Vagina (tissue), 2 donors: ENCODE results near the gene SDHAF2. TPM values are rescaled to one million over a fixed set of nuclear protein-coding genes. Genes with fewer than 3 reads are reported as not detected.

Experiments used
- DNase-seq, 2 donors: peaks; one replicate each; pipeline ENCODE4 v3.0.0-alpha.2; 2017; ENCODE audit errors: extremely low spot score in 2 of 2
- H3K27ac ChIP-seq: fragments of 200-600 bp; sonication (generic); one replicate; pipeline ENCODE4 v1.5.1; 2019
- H3K27me3 ChIP-seq: fragments of 200-600 bp; sonication (generic); one replicate; pipeline ENCODE4 v1.5.1; 2019
- H3K36me3 ChIP-seq, 2 donors: fragments of 200-600 bp; sonication (generic); one replicate each; pipeline ENCODE4 v1.5.1; 2017 to 2019
- H3K4me1 ChIP-seq: fragments of 200-600 bp; sonication (generic); one replicate; pipeline ENCODE4 v1.5.1; 2019
- H3K4me3 ChIP-seq, 2 donors: fragments of 200-600 bp; sonication (generic); 1 replicate in 1 of 2; 2 replicates in 1 of 2; pipeline ENCODE4 v1.5.1; 2016 to 2019
- H3K9me3 ChIP-seq: fragments of 200-600 bp; sonication (generic); one replicate; pipeline ENCODE4 v1.5.1; 2019
- CTCF ChIP-seq, 3 experiments: fragments of 450-650 bp in 2 of 3; fragments of 200-600 bp in 1 of 3; sonication (generic) in 1 of 3; IDR thresholded peaks; one replicate each; pipeline ENCODE4 v1.5.1; 2017 to 2019; ENCODE audit warnings: antibody characterized with exemption in 3 of 3, mild to moderate bottlenecking in 2 of 3, moderate library complexity in 2 of 3
- POLR2A ChIP-seq, 2 donors: fragments of 450-650 bp; IDR thresholded peaks; one replicate each; pipeline ENCODE4 v1.6.1; 2017; ENCODE audit warnings: antibody characterized with exemption in 2 of 2, mild to moderate bottlenecking in 2 of 2, moderate library complexity in 2 of 2
- POLR2AphosphoS5 ChIP-seq, 2 donors: sonication (generic); formaldehyde crosslinking; IDR thresholded peaks; one replicate each; pipeline ENCODE4 v1.9.0; 2017; ENCODE audit warnings: antibody characterized with exemption in 2 of 2, mild to moderate bottlenecking in 2 of 2, low read depth in 1 of 2; ENCODE audit not compliant: insufficient read depth in 1 of 2
- intact Hi-C: fragments of 100-400 bp; cut with DNase I; formaldehyde crosslinking; loops from one replicate; pipeline ENCODE4 v1.15.1; 2023
- total RNA-seq: library from RNA; depleted of rRNA; stranded (reverse); fragments of >200 nt; gene quantifications from one replicate; pipeline ENCODE4 v1.2.3, GENCODE V29; 2016

The SDHAF2 gene
- total RNA-seq, 1 donor from 2014 or later, result 24.3 TPM

DNA sequence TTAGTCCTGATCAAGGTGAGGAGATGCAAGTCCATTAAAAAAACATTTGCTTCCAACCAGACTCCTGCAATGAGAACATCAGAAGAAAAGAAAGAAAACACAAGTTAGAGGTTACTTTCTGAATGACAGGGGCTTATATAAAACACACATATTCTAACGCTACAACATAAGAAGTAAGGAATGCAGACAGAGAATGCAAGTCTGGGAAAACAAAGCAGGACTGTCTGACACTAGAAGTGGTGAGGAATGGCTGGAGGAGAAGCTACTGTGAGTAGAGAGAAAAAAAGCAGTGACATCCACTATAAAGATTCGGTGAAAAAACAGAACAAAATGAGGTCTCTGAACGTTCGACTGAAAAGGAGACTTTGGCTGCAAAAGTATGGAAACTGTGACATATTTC lies 25.3 kb upstream of the SDHAF2 start:
- DNase-seq, result no peak
- intact Hi-C loops, result no loop called here
- no peaks in the 10 kb centered on the region for H3K27me3 ChIP-seq
- TF ChIP-seq CTCF (IDR thresholded peaks at IDR 0.05) (no peak), POLR2A (IDR thresholded peaks at IDR 0.05) (no peak), POLR2AphosphoS5 (IDR thresholded peaks at IDR 0.05; ENCODE audit: insufficient read depth in 1 of 2, low read depth in 1 of 2) (no peak)
- H3K36me3 ChIP-seq, result peaks cover 0 to 75% of the 10 kb centered on the region in 2 donors
- no peaks in the 10 kb centered on the region for H3K4me1 ChIP-seq
- H3K9me3 ChIP-seq, result no peaks in the 10 kb centered on the region
- H3K27ac ChIP-seq, result no peak overlapping the region
- H3K4me3 ChIP-seq, result no peak overlapping the region

DNA sequence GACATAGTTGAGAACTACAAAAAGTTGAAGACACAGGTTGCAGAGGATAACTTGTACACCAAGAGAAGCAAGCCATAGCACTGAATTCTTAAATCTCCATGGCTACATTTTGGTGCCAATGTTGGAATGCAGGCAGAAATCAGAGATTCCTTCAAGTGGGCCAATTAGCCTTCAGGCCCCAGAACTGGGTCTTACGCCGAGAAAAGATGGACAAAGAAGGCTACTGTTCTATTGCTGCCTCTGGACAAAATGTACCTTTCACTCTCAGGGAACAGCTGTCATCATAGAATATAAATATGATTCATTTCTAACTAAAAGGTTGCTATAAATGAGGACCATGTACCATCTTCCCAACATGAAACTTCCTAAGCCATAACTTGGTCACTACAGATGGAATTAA lies 23.9 kb upstream of the SDHAF2 start:
- DNase-seq, result no peak
- H3K4me1 ChIP-seq, result no peaks in the 10 kb centered on the region
- intact Hi-C loops, result no loop called here
- TF ChIP-seq POLR2A (IDR thresholded peaks at IDR 0.05), result no peak
- TF ChIP-seq CTCF (IDR thresholded peaks at IDR 0.05), result no peak
- no peak for TF ChIP-seq POLR2AphosphoS5 (IDR thresholded peaks at IDR 0.05; ENCODE audit: insufficient read depth in 1 of 2, low read depth in 1 of 2)
- no peak overlapping the region for H3K27ac ChIP-seq
- H3K4me3 ChIP-seq, result no peak overlapping the region
- peaks cover 0 to 88% of the 10 kb centered on the region in 2 donors for H3K36me3 ChIP-seq
- H3K27me3 ChIP-seq, result no peaks in the 10 kb centered on the region
- no peaks in the 10 kb centered on the region for H3K9me3 ChIP-seq

DNA sequence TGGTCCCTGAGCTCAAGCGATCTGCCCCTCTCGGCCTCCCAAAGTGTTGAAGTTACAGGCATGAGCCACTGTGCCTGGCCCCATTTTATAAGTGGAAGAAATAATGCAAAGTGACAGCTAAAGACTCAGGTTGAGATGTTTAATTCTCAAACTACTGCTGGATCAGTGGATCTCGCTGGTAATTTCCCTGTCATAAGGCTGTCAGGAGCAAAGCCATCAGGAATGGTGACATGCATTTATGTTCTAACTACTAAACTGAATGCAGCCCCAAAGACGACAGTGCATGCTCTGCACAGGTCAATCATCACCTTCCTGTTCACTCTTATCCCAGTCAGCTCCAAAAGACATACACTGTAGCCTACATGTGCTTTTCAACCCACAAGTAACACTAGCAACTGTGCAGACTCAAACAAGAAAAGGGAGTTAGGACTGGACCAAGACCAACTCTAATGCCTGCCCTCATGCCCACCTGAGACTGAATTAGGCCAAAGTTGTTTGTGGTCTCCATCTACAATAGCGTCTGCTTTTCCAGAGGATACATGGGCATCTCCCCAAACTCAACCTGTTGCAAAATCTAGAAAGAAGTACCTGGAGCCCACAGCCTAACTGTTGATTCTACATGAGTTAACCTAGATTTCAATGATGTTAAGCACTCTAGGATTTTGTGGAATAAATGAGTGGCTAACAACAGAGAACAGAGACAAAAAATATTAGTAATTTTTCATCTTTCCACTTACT lies 22.8 kb upstream of the SDHAF2 start:
- Histone ChIP-seq H3K4me3 (no peak overlapping the region), H3K27ac (no peak overlapping the region), H3K9me3 (no peaks in the 10 kb centered on the region), H3K27me3 (no peaks in the 10 kb centered on the region), H3K36me3 (peaks cover 0 to 99% of the 10 kb centered on the region in 2 donors), H3K4me1 (no peaks in the 10 kb centered on the region)
- intact Hi-C loops, result no loop called here
- no peak for TF ChIP-seq CTCF (IDR thresholded peaks at IDR 0.05)
- TF ChIP-seq POLR2AphosphoS5 (IDR thresholded peaks at IDR 0.05; ENCODE audit: insufficient read depth in 1 of 2, low read depth in 1 of 2), result no peak
- TF ChIP-seq POLR2A (IDR thresholded peaks at IDR 0.05), result no peak
- no peak for DNase-seq

GRCh38 chr11:61411589-61411988 lies 18.3 kb upstream of the SDHAF2 start:
- Histone ChIP-seq H3K4me1 (no peaks in the 10 kb centered on the region), H3K36me3 (peaks cover 4 to 100% of the 10 kb centered on the region in 2 donors), H3K27ac (no peak overlapping the region), H3K4me3 (no peak overlapping the region), H3K27me3 (no peaks in the 10 kb centered on the region), H3K9me3 (no peaks in the 10 kb centered on the region)
- TF ChIP-seq POLR2AphosphoS5 (IDR thresholded peaks at IDR 0.05; ENCODE audit: insufficient read depth in 1 of 2, low read depth in 1 of 2) (no peak), CTCF (IDR thresholded peaks at IDR 0.05) (no peak), POLR2A (IDR thresholded peaks at IDR 0.05) (no peak)
- no peak for DNase-seq
- intact Hi-C loops, result no loop called here

DNA sequence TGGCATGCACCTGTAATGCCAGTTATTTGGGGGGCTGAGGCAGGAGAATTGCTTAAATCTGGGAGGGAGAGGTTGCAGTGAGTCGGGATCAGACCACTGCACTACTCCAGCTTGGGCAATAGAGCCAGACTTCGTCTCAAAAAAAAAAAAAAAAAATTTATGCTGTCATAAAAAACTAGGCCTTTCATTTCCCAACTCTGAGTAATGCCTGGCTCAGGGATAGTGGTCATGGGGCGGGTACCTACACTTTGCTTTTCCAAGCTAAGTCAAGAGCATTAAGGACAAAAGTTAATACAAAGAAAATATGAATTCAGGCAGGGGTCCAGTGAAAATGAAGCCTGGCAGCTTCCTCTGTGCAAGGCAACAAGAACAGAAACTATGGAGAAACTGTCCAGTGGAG lies 16.4 kb upstream of the SDHAF2 start:
- TF ChIP-seq POLR2A (IDR thresholded peaks at IDR 0.05) (no peak), POLR2AphosphoS5 (IDR thresholded peaks at IDR 0.05; ENCODE audit: insufficient read depth in 1 of 2, low read depth in 1 of 2) (no peak), CTCF (IDR thresholded peaks at IDR 0.05) (no peak)
- Histone ChIP-seq H3K4me1 (peaks cover 13% of the 10 kb centered on the region), H3K36me3 (peaks cover 4 to 98% of the 10 kb centered on the region in 2 donors), H3K27ac (no peak overlapping the region), H3K4me3 (no peak overlapping the region), H3K27me3 (no peaks in the 10 kb centered on the region), H3K9me3 (no peaks in the 10 kb centered on the region)
- intact Hi-C loops, result no loop called here
- no peak for DNase-seq
